H9 (cell line): ENCODE data around the gene CADPS2. TPM values are rescaled to one million over a fixed set of nuclear protein-coding genes. Genes with fewer than 3 reads are reported as not detected.

Experiments used
- DNase-seq: peaks from one replicate; pipeline ENCODE4 v3.0.0-alpha.2; 2017
- H2AFZ ChIP-seq: one replicate; pipeline ENCODE4 v1.6.1; 2013; ENCODE audit warnings: mild to moderate bottlenecking, low read length, control low read depth, moderate library complexity
- H2AK5ac ChIP-seq: 2 replicates; pipeline ENCODE4 v1.6.1; 2013; ENCODE audit warnings: low read length, control low read depth, mixed read lengths; ENCODE audit not compliant: insufficient read length
- H2BK120ac ChIP-seq: one replicate; pipeline ENCODE4 v1.6.1; 2013; ENCODE audit warnings: low read depth, mild to moderate bottlenecking, low read length, control low read depth, inconsistent platforms; ENCODE audit not compliant: poor library complexity, severe bottlenecking
- H2BK12ac ChIP-seq: 2 replicates; pipeline ENCODE4 v1.6.1; 2013; ENCODE audit warnings: low read length, control low read depth, mixed read lengths, low read depth; ENCODE audit not compliant: insufficient read length
- H2BK15ac ChIP-seq: 2 replicates; pipeline ENCODE4 v1.6.1; 2013; ENCODE audit warnings: low read depth, low read length, control low read depth
- H2BK20ac ChIP-seq: one replicate; pipeline ENCODE4 v1.6.1; 2013; ENCODE audit warnings: low read depth, mild to moderate bottlenecking, low read length, control low read depth, inconsistent platforms; ENCODE audit not compliant: poor library complexity, severe bottlenecking
- H2BK5ac ChIP-seq: 2 replicates; pipeline ENCODE4 v1.6.1; 2013; ENCODE audit warnings: low read length, control low read depth, mixed read lengths; ENCODE audit not compliant: insufficient read length
- H3K14ac ChIP-seq: 2 replicates; pipeline ENCODE4 v1.6.1; 2013; ENCODE audit warnings: low read length, control low read depth; ENCODE audit not compliant: insufficient read depth
- H3K18ac ChIP-seq: 2 replicates; pipeline ENCODE4 v1.6.1; 2013; ENCODE audit warnings: low read depth, mild to moderate bottlenecking, mixed read lengths, low read length, control low read depth; ENCODE audit not compliant: insufficient read length
- H3K23ac ChIP-seq: 2 replicates; pipeline ENCODE4 v1.6.1; 2013; ENCODE audit warnings: low read length, control low read depth, mixed read lengths, low read depth; ENCODE audit not compliant: insufficient read length
- H3K23me2 ChIP-seq: 2 replicates; pipeline ENCODE4 v1.6.1; 2013; ENCODE audit warnings: low read depth, mild to moderate bottlenecking, mixed read lengths, low read length, control low read depth; ENCODE audit not compliant: insufficient read length, poor library complexity, severe bottlenecking
- H3K27ac ChIP-seq: 2 replicates; pipeline ENCODE4 v1.5.1; 2013; ENCODE audit warnings: low read length, control low read depth, mixed read lengths, low read depth; ENCODE audit not compliant: insufficient read length
- H3K27me3 ChIP-seq: 2 replicates; pipeline ENCODE4 v1.6.1; 2013; ENCODE audit warnings: low read length, control low read depth, inconsistent platforms; ENCODE audit not compliant: insufficient read depth
- H3K4ac ChIP-seq: 2 replicates; pipeline ENCODE4 v1.6.1; 2013; ENCODE audit warnings: low read depth, mild to moderate bottlenecking, control low read depth, inconsistent platforms, low read length, moderate library complexity
- H3K4me1 ChIP-seq: 2 replicates; pipeline ENCODE4 v1.6.1; 2013; ENCODE audit warnings: low read length, control low read depth, inconsistent platforms; ENCODE audit not compliant: insufficient read depth
- H3K4me2 ChIP-seq: 2 replicates; pipeline ENCODE4 v1.6.1; 2013; ENCODE audit warnings: low read length, control low read depth, mixed read lengths; ENCODE audit not compliant: insufficient read length, insufficient read depth
- H3K56ac ChIP-seq: 2 replicates; pipeline ENCODE4 v1.6.1; 2013; ENCODE audit warnings: low read depth, mild to moderate bottlenecking, mixed read lengths, low read length, control low read depth; ENCODE audit not compliant: insufficient read length
- H3K79me1 ChIP-seq: 2 replicates; pipeline ENCODE4 v1.6.1; 2013; ENCODE audit warnings: low read depth, mild to moderate bottlenecking, moderate library complexity, low read length, control low read depth, inconsistent platforms; ENCODE audit not compliant: insufficient read depth, poor library complexity, severe bottlenecking
- H3K79me2 ChIP-seq: 2 replicates; pipeline ENCODE4 v1.6.1; 2013; ENCODE audit warnings: low read length, control low read depth, inconsistent platforms; ENCODE audit not compliant: insufficient read depth
- H3K9ac ChIP-seq: 2 replicates; pipeline ENCODE4 v1.6.1; 2013; ENCODE audit warnings: low read length, control low read depth, mixed read lengths; ENCODE audit not compliant: insufficient read length; ENCODE audit errors: extremely low read depth
- H3K9me3 ChIP-seq: one replicate; pipeline ENCODE4 v1.6.1; 2013; ENCODE audit warnings: low read depth, low read length, inconsistent platforms; ENCODE audit not compliant: control insufficient read depth
- H3T11ph ChIP-seq: one replicate; pipeline ENCODE4 v1.6.1; 2013; ENCODE audit warnings: mild to moderate bottlenecking, low read length, control low read depth, inconsistent platforms
- H4K20me1 ChIP-seq: one replicate; pipeline ENCODE4 v1.6.1; 2013; ENCODE audit not compliant: control insufficient read depth, insufficient read length, insufficient read depth
- H4K5ac ChIP-seq: 2 replicates; pipeline ENCODE4 v1.6.1; 2013; ENCODE audit warnings: low read depth, mild to moderate bottlenecking, mixed read lengths, low read length, control low read depth; ENCODE audit not compliant: insufficient read length
- H4K8ac ChIP-seq: replicated peaks from 2 replicates; pipeline ENCODE4 v1.6.1; 2013; ENCODE audit warnings: low read length, control low read depth, mixed read lengths, low read depth; ENCODE audit not compliant: insufficient read length
- H4K91ac ChIP-seq: 2 replicates; pipeline ENCODE4 v1.6.1; 2013; ENCODE audit warnings: low read depth, mild to moderate bottlenecking, moderate library complexity, mixed read lengths, low read length, control low read depth; ENCODE audit not compliant: insufficient read length
- H3K27ac Mint-ChIP-seq, 3 experiments: 2 replicates in 2 of 3; 3 replicates in 1 of 3; pipeline ENCODE4 v1.8.0; 2020 to 2021; ENCODE audit warnings: mixed read lengths in 3 of 3, mild to moderate bottlenecking in 1 of 3, moderate library complexity in 1 of 3
- H3K27me3 Mint-ChIP-seq: 2 replicates; pipeline ENCODE4 v1.8.0; 2021; ENCODE audit warnings: low read depth, mild to moderate bottlenecking, moderate library complexity, mixed read lengths
- H3K36me3 Mint-ChIP-seq, 3 experiments: 2 replicates in 2 of 3; 3 replicates in 1 of 3; pipeline ENCODE4 v1.8.0; 2020 to 2021; ENCODE audit warnings: low read depth in 3 of 3, mixed read lengths in 3 of 3; ENCODE audit not compliant: insufficient read depth in 1 of 3
- H3K4me1 Mint-ChIP-seq, 2 experiments: 2 replicates each; pipeline ENCODE4 v1.8.0; 2020; ENCODE audit warnings: mixed read lengths in 2 of 2
- H3K4me3 Mint-ChIP-seq, 2 experiments: 2 replicates in 1 of 2; 3 replicates in 1 of 2; pipeline ENCODE4 v1.8.0; 2020 to 2021; ENCODE audit warnings: mild to moderate bottlenecking in 2 of 2, mixed read lengths in 2 of 2, moderate library complexity in 1 of 2
- H3K9me3 Mint-ChIP-seq, 2 experiments: 2 replicates in 1 of 2; 3 replicates in 1 of 2; pipeline ENCODE4 v1.8.0; 2020; ENCODE audit warnings: mild to moderate bottlenecking in 2 of 2, mixed read lengths in 2 of 2, moderate library complexity in 1 of 2
- WGBS: extraction: QIAGEN DNeasy Blood & Tissue Kit; methylation state at CpG from one replicate; pipeline ENCODE4 v1.1.7; 2013; ENCODE audit warnings: missing lambda C conversion rate, low lambda C conversion rate, mixed read lengths; ENCODE audit not compliant: insufficient read length; ENCODE audit errors: extremely low coverage; 5-methylcytosine and 5-hydroxymethylcytosine counted together
- total RNA-seq: library from RNA; stranded (reverse); gene quantifications from 2 replicates; pipeline ENCODE4 v1.2.1, GENCODE V29; 2021
- TF ChIP-seq, protein P1 (sequence below): fragments of 200-600 bp; sonication (generic); conservative IDR thresholded peaks from 3 replicates; pipeline ENCODE4 v1.8.0; 2021; ENCODE audit warnings: antibody characterized with exemption, mild to moderate bottlenecking

CADPS2 gene
- total RNA-seq, 1 experiment from 2014 or later, result 7.1 TPM

DNA sequence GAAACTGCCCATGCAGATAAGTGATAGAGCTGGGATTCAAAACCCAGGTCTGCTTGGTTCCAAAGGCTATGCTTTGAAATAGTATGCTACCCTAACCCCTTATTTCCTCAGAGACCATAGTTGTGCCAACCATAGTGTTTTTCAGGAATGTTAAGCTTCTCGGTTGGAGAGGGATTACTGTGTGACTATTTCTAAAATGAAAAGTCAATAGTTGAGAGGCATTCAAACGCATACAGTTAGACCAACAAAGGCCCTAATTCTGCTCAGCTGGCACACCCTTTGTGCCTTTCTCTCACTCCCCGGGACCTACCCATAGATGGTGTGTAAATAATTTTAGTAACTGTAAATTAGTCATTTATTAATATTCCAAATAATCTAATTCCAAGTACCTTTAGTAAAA, 118.9 kb downstream of the CADPS2 start:
- Histone ChIP-seq H2BK20ac (no peak overlapping the region), H2BK15ac (no peak overlapping the region), H3K23ac (no peak overlapping the region), H3K27ac (no peak overlapping the region), H3K9me3 (no peaks in the 10 kb centered on the region), H4K8ac (no peak overlapping the region), H4K91ac (no peak overlapping the region), H3K56ac (no peak overlapping the region), H3K27me3 (no peaks in the 10 kb centered on the region), H2AFZ (no peak overlapping the region), H3K79me2 (no peaks in the 10 kb centered on the region), H4K20me1 (no peaks in the 10 kb centered on the region), H3K23me2 (no peaks in the 10 kb centered on the region), H2BK120ac (no peak overlapping the region), H2BK12ac (no peak overlapping the region), H3K4ac (no peak overlapping the region), H3K18ac (no peak overlapping the region), H2BK5ac (no peak overlapping the region), H3T11ph (no peak overlapping the region), H3K79me1 (no peaks in the 10 kb centered on the region), H3K14ac (no peak overlapping the region), H3K4me1 (peaks cover 2% of the 10 kb centered on the region; the same call in 1 of the 2 replicates), H4K5ac (no peak overlapping the region), H3K4me2 (no peak overlapping the region), H2AK5ac (no peak overlapping the region), H3K9ac (no peak overlapping the region)
- TF ChIP-seq, protein P1, sequence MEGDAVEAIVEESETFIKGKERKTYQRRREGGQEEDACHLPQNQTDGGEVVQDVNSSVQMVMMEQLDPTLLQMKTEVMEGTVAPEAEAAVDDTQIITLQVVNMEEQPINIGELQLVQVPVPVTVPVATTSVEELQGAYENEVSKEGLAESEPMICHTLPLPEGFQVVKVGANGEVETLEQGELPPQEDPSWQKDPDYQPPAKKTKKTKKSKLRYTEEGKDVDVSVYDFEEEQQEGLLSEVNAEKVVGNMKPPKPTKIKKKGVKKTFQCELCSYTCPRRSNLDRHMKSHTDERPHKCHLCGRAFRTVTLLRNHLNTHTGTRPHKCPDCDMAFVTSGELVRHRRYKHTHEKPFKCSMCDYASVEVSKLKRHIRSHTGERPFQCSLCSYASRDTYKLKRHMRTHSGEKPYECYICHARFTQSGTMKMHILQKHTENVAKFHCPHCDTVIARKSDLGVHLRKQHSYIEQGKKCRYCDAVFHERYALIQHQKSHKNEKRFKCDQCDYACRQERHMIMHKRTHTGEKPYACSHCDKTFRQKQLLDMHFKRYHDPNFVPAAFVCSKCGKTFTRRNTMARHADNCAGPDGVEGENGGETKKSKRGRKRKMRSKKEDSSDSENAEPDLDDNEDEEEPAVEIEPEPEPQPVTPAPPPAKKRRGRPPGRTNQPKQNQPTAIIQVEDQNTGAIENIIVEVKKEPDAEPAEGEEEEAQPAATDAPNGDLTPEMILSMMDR, result no peak
- WGBS, result no CpG with 5 or more reads among the region's 3 CpGs
- Mint-ChIP-seq H3K4me3 (no peak overlapping the region), H3K27me3 (no peaks in the 10 kb centered on the region), H3K4me1 (peaks cover 53% of the 10 kb centered on the region in 2 experiments), H3K9me3 (no peaks in the 10 kb centered on the region), H3K36me3 (no peaks in the 10 kb centered on the region), H3K27ac (peak overlapping the region in 1 of 3 experiments; percentile 39; a peak in 1 of 7 replicates)
- no peak for DNase-seq
